Measurements from ENCODE around the gene ATP6AP1.

Gene ATP6AP1, protein sequence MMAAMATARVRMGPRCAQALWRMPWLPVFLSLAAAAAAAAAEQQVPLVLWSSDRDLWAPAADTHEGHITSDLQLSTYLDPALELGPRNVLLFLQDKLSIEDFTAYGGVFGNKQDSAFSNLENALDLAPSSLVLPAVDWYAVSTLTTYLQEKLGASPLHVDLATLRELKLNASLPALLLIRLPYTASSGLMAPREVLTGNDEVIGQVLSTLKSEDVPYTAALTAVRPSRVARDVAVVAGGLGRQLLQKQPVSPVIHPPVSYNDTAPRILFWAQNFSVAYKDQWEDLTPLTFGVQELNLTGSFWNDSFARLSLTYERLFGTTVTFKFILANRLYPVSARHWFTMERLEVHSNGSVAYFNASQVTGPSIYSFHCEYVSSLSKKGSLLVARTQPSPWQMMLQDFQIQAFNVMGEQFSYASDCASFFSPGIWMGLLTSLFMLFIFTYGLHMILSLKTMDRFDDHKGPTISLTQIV

GRCh38 chrX:154428176-154429171, at the start of gene ATP6AP1:
ATP6AP1 (plus strand) TSS chrX:154428677; CDS start chrX:154428693, 16 bp downstream.
- Histone ChIP-seq H3K27ac (ENCODE audit: low read length) (no peak within 1 kb of the TSS), H3K4me1 (ENCODE audit: insufficient read depth, low read length) (no peaks in the 10 kb centered on the region), H3K9ac (ENCODE audit: low read depth, low read length) (peak within 1 kb of the TSS; percentile 56; the same call in 1 of the 2 replicates), H3K9me3 (ENCODE audit: insufficient read depth, low read depth, low read length) (no peaks in the 10 kb centered on the region), H3K4me3 (ENCODE audit: low read length) (peak within 1 kb of the TSS; percentile 71), H3K36me3 (ENCODE audit: insufficient read depth, low read depth, low read length) (peaks cover 8% of the 10 kb centered on the region; the same call in 1 of the 2 replicates), H3K27me3 (ENCODE audit: insufficient read depth, low read length) (no peaks in the 10 kb centered on the region)

- Histone ChIP-seq H3K36me3 (ENCODE audit: insufficient read depth, low read depth, low read length) (peaks cover 7% of the 10 kb centered on the region; the same call in 1 of the 2 replicates), H3K27ac (ENCODE audit: low read length) (peak within 1 kb of the TSS; percentile 5), H3K27me3 (ENCODE audit: insufficient read depth, low read length) (peaks cover 9% of the 10 kb centered on the region; the same call in 1 of the 2 replicates), H3K4me3 (ENCODE audit: low read length) (peak within 1 kb of the TSS; percentile 84), H3K9ac (ENCODE audit: low read depth, low read length) (peak within 1 kb of the TSS; percentile 89), H3K9me3 (ENCODE audit: insufficient read depth, low read depth, low read length) (no peaks in the 10 kb centered on the region), H3K4me1 (ENCODE audit: insufficient read depth, low read length) (peaks cover 10% of the 10 kb centered on the region)
These were observed 49.5 kb upstream of the ATP6AP1 start, which contains the start of gene EMD for GRCh38 chrX:154378799-154379568. EMD (plus strand) TSS chrX:154379295; CDS start chrX:154379485, 190 bp downstream.

- peaks cover 7% of the 10 kb centered on the region; the same call in 1 of the 2 replicates for H3K27me3 ChIP-seq (ENCODE audit: insufficient read depth, low read length)
- no peaks in the 10 kb centered on the region for H3K9me3 ChIP-seq (ENCODE audit: insufficient read depth, low read depth, low read length)
- H3K36me3 ChIP-seq (ENCODE audit: insufficient read depth, low read depth, low read length): peaks cover 7% of the 10 kb centered on the region; the same call in 1 of the 2 replicates
- peak overlapping the region; percentile 89 for H3K9ac ChIP-seq (ENCODE audit: low read depth, low read length)
- H3K27ac ChIP-seq (ENCODE audit: low read length): no peak overlapping the region
- H3K4me3 ChIP-seq (ENCODE audit: low read length): peak overlapping the region; percentile 84
- H3K4me1 ChIP-seq (ENCODE audit: insufficient read depth, low read length): peaks cover 10% of the 10 kb centered on the region
These were observed 48.9 kb upstream of the ATP6AP1 start for GRCh38 chrX:154379569-154379951.

GRCh38 chrX:154380153-154380552, 48.3 kb upstream of the ATP6AP1 start:
- Histone ChIP-seq H3K27ac (ENCODE audit: low read length) (peak overlapping the region; percentile 5), H3K27me3 (ENCODE audit: insufficient read depth, low read length) (peaks cover 1% of the 10 kb centered on the region; the same call in 1 of the 2 replicates), H3K9me3 (ENCODE audit: insufficient read depth, low read depth, low read length) (no peaks in the 10 kb centered on the region), H3K4me1 (ENCODE audit: insufficient read depth, low read length) (peaks cover 10% of the 10 kb centered on the region), H3K4me3 (ENCODE audit: low read length) (peak overlapping the region; percentile 84), H3K9ac (ENCODE audit: low read depth, low read length) (peak overlapping the region; percentile 89), H3K36me3 (ENCODE audit: insufficient read depth, low read depth, low read length) (peaks cover 7% of the 10 kb centered on the region; the same call in 1 of the 2 replicates)

DNA sequence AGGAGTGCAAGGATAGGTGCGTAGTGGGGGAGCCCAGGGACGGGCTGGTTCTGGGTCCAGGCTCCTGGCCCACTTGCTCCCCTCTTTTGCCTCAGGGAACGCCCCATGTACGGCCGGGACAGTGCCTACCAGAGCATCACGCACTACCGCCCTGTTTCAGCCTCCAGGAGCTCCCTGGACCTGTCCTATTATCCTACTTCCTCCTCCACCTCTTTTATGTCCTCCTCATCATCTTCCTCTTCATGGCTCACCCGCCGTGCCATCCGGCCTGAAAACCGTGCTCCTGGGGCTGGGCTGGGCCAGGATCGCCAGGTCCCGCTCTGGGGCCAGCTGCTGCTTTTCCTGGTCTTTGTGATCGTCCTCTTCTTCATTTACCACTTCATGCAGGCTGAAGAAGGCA, 47.7 kb upstream of the ATP6AP1 start:
- peaks cover 7% of the 10 kb centered on the region; the same call in 1 of the 2 replicates for H3K36me3 ChIP-seq (ENCODE audit: insufficient read depth, low read depth, low read length)
- no peaks in the 10 kb centered on the region; the same call in 1 of the 2 replicates for H3K27me3 ChIP-seq (ENCODE audit: insufficient read depth, low read length)
- peak overlapping the region; percentile 77 for H3K27ac ChIP-seq (ENCODE audit: low read length)
- peaks cover 10% of the 10 kb centered on the region for H3K4me1 ChIP-seq (ENCODE audit: insufficient read depth, low read length)
- peak overlapping the region; percentile 84; the same call in 1 of the 2 replicates for H3K4me3 ChIP-seq (ENCODE audit: low read length)
- H3K9ac ChIP-seq (ENCODE audit: low read depth, low read length): peak overlapping the region; percentile 89; the same call in 1 of the 2 replicates
- H3K9me3 ChIP-seq (ENCODE audit: insufficient read depth, low read depth, low read length): no peaks in the 10 kb centered on the region

DNA sequence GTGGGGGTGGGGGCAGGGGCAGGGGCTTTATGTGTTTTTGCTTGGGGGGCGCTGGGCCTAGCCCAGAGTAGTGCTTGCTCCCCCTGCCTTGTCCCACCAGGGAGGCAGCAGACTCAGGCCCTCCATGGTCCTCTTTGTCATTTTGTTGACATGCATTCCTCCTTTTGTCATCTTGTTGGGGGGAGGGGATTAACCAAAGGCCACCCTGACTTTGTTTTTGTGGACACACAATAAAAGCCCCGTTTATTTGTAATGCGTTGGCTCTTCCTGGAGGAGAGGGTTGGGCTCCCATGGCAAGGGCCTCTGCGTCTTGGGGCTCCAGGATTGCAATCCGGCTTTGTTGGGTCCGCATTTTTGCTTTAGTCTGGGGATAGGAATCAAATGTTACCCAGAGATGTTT, 47.2 kb upstream of the ATP6AP1 start:
- H3K27ac ChIP-seq (ENCODE audit: low read length): peak overlapping the region; percentile 87
- H3K27me3 ChIP-seq (ENCODE audit: insufficient read depth, low read length): no peaks in the 10 kb centered on the region; the same call in 1 of the 2 replicates
- H3K36me3 ChIP-seq (ENCODE audit: insufficient read depth, low read depth, low read length): peaks cover 7% of the 10 kb centered on the region; the same call in 1 of the 2 replicates
- peak overlapping the region; percentile 58 for H3K4me3 ChIP-seq (ENCODE audit: low read length)
- H3K4me1 ChIP-seq (ENCODE audit: insufficient read depth, low read length): peaks cover 10% of the 10 kb centered on the region
- H3K9ac ChIP-seq (ENCODE audit: low read depth, low read length): peak overlapping the region; percentile 84
- no peaks in the 10 kb centered on the region for H3K9me3 ChIP-seq (ENCODE audit: insufficient read depth, low read depth, low read length)

- Histone ChIP-seq H3K4me1 (ENCODE audit: insufficient read depth, low read length) (peaks cover 10% of the 10 kb centered on the region), H3K27me3 (ENCODE audit: insufficient read depth, low read length) (no peaks in the 10 kb centered on the region), H3K4me3 (ENCODE audit: low read length) (no peak overlapping the region), H3K9ac (ENCODE audit: low read depth, low read length) (no peak overlapping the region), H3K9me3 (ENCODE audit: insufficient read depth, low read depth, low read length) (no peaks in the 10 kb centered on the region), H3K36me3 (ENCODE audit: insufficient read depth, low read depth, low read length) (peaks cover 7% of the 10 kb centered on the region; the same call in 1 of the 2 replicates), H3K27ac (ENCODE audit: low read length) (no peak overlapping the region)
These were observed 45.9 kb upstream of the ATP6AP1 start for GRCh38 chrX:154382483-154383069.

GRCh38 chrX:154383359-154384283, 44.9 kb upstream of the ATP6AP1 start:
- peaks cover 7% of the 10 kb centered on the region; the same call in 1 of the 2 replicates for H3K36me3 ChIP-seq (ENCODE audit: insufficient read depth, low read depth, low read length)
- H3K27ac ChIP-seq (ENCODE audit: low read length): no peak overlapping the region
- no peak overlapping the region for H3K4me3 ChIP-seq (ENCODE audit: low read length)
- no peaks in the 10 kb centered on the region for H3K27me3 ChIP-seq (ENCODE audit: insufficient read depth, low read length)
- H3K9ac ChIP-seq (ENCODE audit: low read depth, low read length): no peak overlapping the region
- H3K4me1 ChIP-seq (ENCODE audit: insufficient read depth, low read length): peaks cover 10% of the 10 kb centered on the region
- H3K9me3 ChIP-seq (ENCODE audit: insufficient read depth, low read depth, low read length): no peaks in the 10 kb centered on the region

DNA sequence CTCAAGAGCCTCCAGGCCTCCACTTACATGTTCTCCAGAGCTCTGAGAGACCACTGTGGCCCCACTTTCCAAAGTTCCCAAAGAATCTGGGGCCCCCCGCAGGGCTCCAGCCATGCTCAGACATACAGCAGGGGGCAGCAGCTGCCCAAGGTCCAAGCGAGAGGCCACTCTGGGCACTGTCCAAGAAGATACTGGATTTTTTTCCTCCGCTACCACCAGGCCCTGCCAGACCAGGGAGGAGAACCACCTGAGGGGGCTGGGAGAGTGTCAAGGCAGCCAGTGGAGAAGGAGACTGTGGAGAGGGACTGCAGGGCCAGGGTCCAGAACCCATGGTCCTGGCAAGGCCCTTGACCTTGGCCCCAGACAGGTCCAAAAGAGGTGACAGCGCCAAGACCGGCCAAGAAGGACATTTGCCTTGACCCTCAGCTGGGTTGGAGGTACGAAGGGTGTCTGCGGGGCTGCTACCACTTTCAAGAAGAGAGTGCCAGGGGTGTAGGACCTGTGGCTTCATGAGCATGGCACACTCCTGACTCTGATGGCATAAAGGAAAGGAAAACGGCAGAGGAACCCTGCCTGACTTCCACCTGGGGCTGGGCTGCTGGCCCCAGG, 44.1 kb upstream of the ATP6AP1 start:
- H3K9me3 ChIP-seq (ENCODE audit: insufficient read depth, low read depth, low read length): no peaks in the 10 kb centered on the region
- peaks cover 7% of the 10 kb centered on the region; the same call in 1 of the 2 replicates for H3K36me3 ChIP-seq (ENCODE audit: insufficient read depth, low read depth, low read length)
- H3K9ac ChIP-seq (ENCODE audit: low read depth, low read length): no peak overlapping the region
- no peak overlapping the region for H3K4me3 ChIP-seq (ENCODE audit: low read length)
- peaks cover 10% of the 10 kb centered on the region for H3K4me1 ChIP-seq (ENCODE audit: insufficient read depth, low read length)
- no peak overlapping the region for H3K27ac ChIP-seq (ENCODE audit: low read length)
- H3K27me3 ChIP-seq (ENCODE audit: insufficient read depth, low read length): no peaks in the 10 kb centered on the region

All from iPS-20b (cell line).